SH-SY5Y (cell line): ENCODE data around the gene ALKBH3.

ENCODE experiments used
- GATA2 ChIP-seq: IDR thresholded peaks from 2 replicates; pipeline ENCODE4 v1.6.1; 2011; ENCODE audit warnings: mild to moderate bottlenecking, low read depth, low read length
- GATA3 ChIP-seq: IDR thresholded peaks from 2 replicates; pipeline ENCODE4 v1.6.1; 2011; ENCODE audit warnings: low read depth, mild to moderate bottlenecking, low read length, moderate library complexity

Gene ALKBH3

GRCh38 chr11:43880640-43881159, at the start of gene ALKBH3:
TSS of gene ALKBH3 (plus strand) at chr11:43880831. CDS start at chr11:43882653, 1,822 bp downstream.
- TF ChIP-seq GATA3 (no peak), GATA2 (no peak; the same call in 1 of the 2 replicates)

- TF ChIP-seq GATA3 (no peak), GATA2 (no peak)
Observed at GRCh38 chr11:43830928-43831440, 49.6 kb upstream of the ALKBH3 start.

GRCh38 chr11:43832536-43832935, 48.1 kb upstream of the ALKBH3 start:
- TF ChIP-seq GATA3 (no peak), GATA2 (no peak)

- TF ChIP-seq GATA2 (no peak), GATA3 (no peak)
Observed at GRCh38 chr11:43833657-43834073, 47.0 kb upstream of the ALKBH3 start.

GRCh38 chr11:43834286-43834685, 46.3 kb upstream of the ALKBH3 start:
- no peak for TF ChIP-seq GATA3
- TF ChIP-seq GATA2: no peak

- TF ChIP-seq GATA3 (no peak; the same call in 1 of the 2 replicates), GATA2 (peak; percentile 67)
Observed at GRCh38 chr11:43835104-43835503, 45.5 kb upstream of the ALKBH3 start.

- TF ChIP-seq GATA2: no peak
Observed at GRCh38 chr11:43837879-43838278, 42.8 kb upstream of the ALKBH3 start.

- no peak for TF ChIP-seq GATA2
- TF ChIP-seq GATA3: no peak
Observed at GRCh38 chr11:43842021-43842420, 38.6 kb upstream of the ALKBH3 start.

- TF ChIP-seq GATA2 (no peak), GATA3 (no peak)
Observed at GRCh38 chr11:43845816-43846215, 34.8 kb upstream of the ALKBH3 start.

- TF ChIP-seq GATA2 (no peak), GATA3 (no peak)
Observed at GRCh38 chr11:43852057-43852636, 28.5 kb upstream of the ALKBH3 start.

GRCh38 chr11:43853781-43854180, 26.9 kb upstream of the ALKBH3 start:
- no peak for TF ChIP-seq GATA3
- TF ChIP-seq GATA2: no peak

GRCh38 chr11:43856993-43857392, 23.6 kb upstream of the ALKBH3 start:
- TF ChIP-seq GATA3 (no peak), GATA2 (no peak)

- no peak for TF ChIP-seq GATA2
- no peak for TF ChIP-seq GATA3
Observed at GRCh38 chr11:43861141-43861540, 19.5 kb upstream of the ALKBH3 start.

GRCh38 chr11:43866520-43866919, 14.1 kb upstream of the ALKBH3 start:
- no peak for TF ChIP-seq GATA2
- TF ChIP-seq GATA3: no peak

- TF ChIP-seq GATA3 (no peak), GATA2 (no peak)
Observed at GRCh38 chr11:43866969-43867368, 13.7 kb upstream of the ALKBH3 start.
